DOHH2 (cell line): Measurements from ENCODE around the gene SUOX.
"Not testable (repeated sequence)": the region's sequence is repeated elsewhere in the genome, so short reads cannot be mapped to it uniquely, and the experiment has no call there.

Experiments used
- H3F3A ChIP-seq: fragments of 200-600 bp; sonication (generic), shearing (Covaris generic); 2 replicates; pipeline ENCODE4 v1.6.0; 2016; ENCODE audit warnings: antibody characterized with exemption, mild to moderate bottlenecking; ENCODE audit not compliant: control insufficient read depth, insufficient read depth
- H3K27ac ChIP-seq: fragments of 200-600 bp; sonication (generic); 2 replicates; pipeline ENCODE4 v1.5.1; 2014; ENCODE audit warnings: low read depth, mild to moderate bottlenecking, low read length, moderate library complexity
- H3K27me3 ChIP-seq: fragments of 200-600 bp; sonication (generic); 2 replicates; pipeline ENCODE4 v1.6.1; 2014; ENCODE audit warnings: mild to moderate bottlenecking, low read length, mixed read lengths; ENCODE audit not compliant: control insufficient read depth
- H3K36me3 ChIP-seq: fragments of 200-600 bp; sonication (generic); 2 replicates; pipeline ENCODE4 v1.6.1; 2014; ENCODE audit warnings: mild to moderate bottlenecking, low read length, moderate library complexity, mixed read lengths; ENCODE audit not compliant: control insufficient read depth
- H3K4me1 ChIP-seq: fragments of 200-600 bp; sonication (generic); 2 replicates; pipeline ENCODE4 v1.6.1; 2014; ENCODE audit warnings: mild to moderate bottlenecking, low read length, mixed read lengths; ENCODE audit not compliant: control insufficient read depth
- H3K4me2 ChIP-seq: fragments of 200-600 bp; sonication (generic); 2 replicates; pipeline ENCODE4 v1.6.0; 2014; ENCODE audit warnings: mild to moderate bottlenecking, low read length, moderate library complexity
- H3K4me3 ChIP-seq: fragments of 200-600 bp; sonication (generic); 2 replicates; pipeline ENCODE4 v1.5.1; 2014; ENCODE audit warnings: mild to moderate bottlenecking, low read length, mixed read lengths
- H3K79me2 ChIP-seq: fragments of 200-600 bp; sonication (generic); 2 replicates; pipeline ENCODE4 v1.6.1; 2014; ENCODE audit warnings: mild to moderate bottlenecking, low read length, mixed read lengths; ENCODE audit not compliant: control insufficient read depth
- H3K9me2 ChIP-seq: fragments of 200-600 bp; sonication (generic); replicated peaks from 2 replicates; pipeline ENCODE4 v1.6.1; 2014; ENCODE audit warnings: mild to moderate bottlenecking, low read length, mixed read lengths; ENCODE audit not compliant: control insufficient read depth
- H3K9me3 ChIP-seq: fragments of 200-600 bp; sonication (generic); 2 replicates; pipeline ENCODE4 v1.6.1; 2014; ENCODE audit warnings: antibody characterized with exemption, low read length, mixed read lengths; ENCODE audit not compliant: control insufficient read depth, insufficient read depth
- H4K20me1 ChIP-seq: fragments of 200-600 bp; sonication (generic); 2 replicates; pipeline ENCODE4 v1.6.0; 2014; ENCODE audit warnings: low read depth, mild to moderate bottlenecking, antibody characterized with exemption, low read length, moderate library complexity; ENCODE audit not compliant: control insufficient read depth, insufficient read depth
- EZH2phosphoT487 ChIP-seq: fragments of 200-600 bp; sonication (generic); IDR thresholded peaks from 2 replicates; pipeline ENCODE4 v1.6.1; 2017; ENCODE audit warnings: borderline replicate concordance, mild to moderate bottlenecking, antibody characterized with exemption, low read length, moderate library complexity, mixed read lengths
- TF ChIP-seq, protein P1 (sequence below): fragments of 200-600 bp; sonication (generic); IDR thresholded peaks from one replicate; pipeline ENCODE4 v1.5.1; 2014; ENCODE audit warnings: antibody characterized with exemption, mild to moderate bottlenecking, low read depth, low read length; ENCODE audit not compliant: poor library complexity, severe bottlenecking

The SUOX gene

GRCh38 chr12:55996201-55996714 lies 818 bp upstream of the SUOX start:
- no peaks in the 10 kb centered on the region for H4K20me1 ChIP-seq
- peaks cover 9% of the 10 kb centered on the region for H3K4me1 ChIP-seq
- no peak overlapping the region for H3K4me2 ChIP-seq
- H3K9me2 ChIP-seq = no peaks in the 10 kb centered on the region
- TF ChIP-seq, protein P1, sequence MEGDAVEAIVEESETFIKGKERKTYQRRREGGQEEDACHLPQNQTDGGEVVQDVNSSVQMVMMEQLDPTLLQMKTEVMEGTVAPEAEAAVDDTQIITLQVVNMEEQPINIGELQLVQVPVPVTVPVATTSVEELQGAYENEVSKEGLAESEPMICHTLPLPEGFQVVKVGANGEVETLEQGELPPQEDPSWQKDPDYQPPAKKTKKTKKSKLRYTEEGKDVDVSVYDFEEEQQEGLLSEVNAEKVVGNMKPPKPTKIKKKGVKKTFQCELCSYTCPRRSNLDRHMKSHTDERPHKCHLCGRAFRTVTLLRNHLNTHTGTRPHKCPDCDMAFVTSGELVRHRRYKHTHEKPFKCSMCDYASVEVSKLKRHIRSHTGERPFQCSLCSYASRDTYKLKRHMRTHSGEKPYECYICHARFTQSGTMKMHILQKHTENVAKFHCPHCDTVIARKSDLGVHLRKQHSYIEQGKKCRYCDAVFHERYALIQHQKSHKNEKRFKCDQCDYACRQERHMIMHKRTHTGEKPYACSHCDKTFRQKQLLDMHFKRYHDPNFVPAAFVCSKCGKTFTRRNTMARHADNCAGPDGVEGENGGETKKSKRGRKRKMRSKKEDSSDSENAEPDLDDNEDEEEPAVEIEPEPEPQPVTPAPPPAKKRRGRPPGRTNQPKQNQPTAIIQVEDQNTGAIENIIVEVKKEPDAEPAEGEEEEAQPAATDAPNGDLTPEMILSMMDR = peak; percentile 87
- no peak for TF ChIP-seq EZH2phosphoT487
- H3K79me2 ChIP-seq = no peaks in the 10 kb centered on the region
- no peak overlapping the region for H3K27ac ChIP-seq
- H3K36me3 ChIP-seq = peaks cover 22% of the 10 kb centered on the region
- H3K4me3 ChIP-seq = no peak overlapping the region
- peaks cover 13% of the 10 kb centered on the region for H3K27me3 ChIP-seq
- H3F3A ChIP-seq = peaks cover 7% of the 10 kb centered on the region
- H3K9me3 ChIP-seq = no peaks in the 10 kb centered on the region

DNA sequence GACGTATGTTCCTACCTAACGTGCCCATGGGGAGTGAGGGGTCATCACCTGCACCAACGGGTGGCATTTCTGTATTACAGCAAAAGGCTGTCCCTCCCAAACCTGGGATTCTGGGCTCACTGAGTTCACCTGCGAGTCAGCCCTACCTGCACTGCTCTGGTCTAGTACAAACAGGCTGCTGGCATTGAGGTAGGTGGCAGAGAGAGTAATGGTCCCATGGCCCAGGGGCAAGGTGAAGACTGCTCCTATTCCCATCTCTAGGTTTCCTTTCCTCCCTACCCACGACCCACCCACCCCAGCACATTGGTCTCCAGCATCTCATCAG lies 421 bp downstream of the SUOX start:
- H3K9me2 ChIP-seq = no peaks in the 10 kb centered on the region
- H3K4me1 ChIP-seq = peaks cover 9% of the 10 kb centered on the region
- H3F3A ChIP-seq = peaks cover 7% of the 10 kb centered on the region
- H3K4me2 ChIP-seq = no peak overlapping the region
- no peaks in the 10 kb centered on the region for H4K20me1 ChIP-seq
- peaks cover 13% of the 10 kb centered on the region for H3K27me3 ChIP-seq
- H3K9me3 ChIP-seq = no peaks in the 10 kb centered on the region
- H3K79me2 ChIP-seq = no peaks in the 10 kb centered on the region
- no peak for TF ChIP-seq EZH2phosphoT487
- TF ChIP-seq, protein P1 = no peak
- no peak overlapping the region for H3K4me3 ChIP-seq
- H3K36me3 ChIP-seq = peaks cover 14% of the 10 kb centered on the region
- no peak overlapping the region for H3K27ac ChIP-seq

DNA sequence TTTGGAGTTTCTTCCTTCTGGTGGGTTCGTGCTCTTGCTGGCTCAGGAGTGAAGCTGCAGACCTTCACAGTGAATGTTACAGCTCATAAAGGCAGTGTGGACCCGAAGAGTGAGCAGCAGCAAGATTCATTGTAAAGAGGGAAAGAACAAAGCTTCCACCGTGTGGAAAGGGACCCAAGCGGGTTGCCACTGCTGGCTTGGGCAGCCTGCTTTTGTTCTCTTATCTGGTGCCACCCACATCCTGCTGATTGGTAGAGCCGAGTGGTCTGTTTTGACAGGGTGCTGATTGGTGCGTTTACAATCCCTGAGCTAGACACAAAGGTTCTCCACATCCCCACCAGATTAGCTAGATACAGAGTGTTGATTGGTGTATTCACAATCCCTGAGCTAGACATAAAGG lies 2.4 kb downstream of the SUOX start:
- H4K20me1 ChIP-seq, H3K27ac ChIP-seq, H3K79me2 ChIP-seq, H3K4me1 ChIP-seq, H3K36me3 ChIP-seq, H3K4me2 ChIP-seq, H3K9me3 ChIP-seq, H3K9me2 ChIP-seq, H3F3A ChIP-seq, H3K4me3 ChIP-seq: not testable (repeated sequence)
- peaks cover 13% of the 10 kb centered on the region for H3K27me3 ChIP-seq

DNA sequence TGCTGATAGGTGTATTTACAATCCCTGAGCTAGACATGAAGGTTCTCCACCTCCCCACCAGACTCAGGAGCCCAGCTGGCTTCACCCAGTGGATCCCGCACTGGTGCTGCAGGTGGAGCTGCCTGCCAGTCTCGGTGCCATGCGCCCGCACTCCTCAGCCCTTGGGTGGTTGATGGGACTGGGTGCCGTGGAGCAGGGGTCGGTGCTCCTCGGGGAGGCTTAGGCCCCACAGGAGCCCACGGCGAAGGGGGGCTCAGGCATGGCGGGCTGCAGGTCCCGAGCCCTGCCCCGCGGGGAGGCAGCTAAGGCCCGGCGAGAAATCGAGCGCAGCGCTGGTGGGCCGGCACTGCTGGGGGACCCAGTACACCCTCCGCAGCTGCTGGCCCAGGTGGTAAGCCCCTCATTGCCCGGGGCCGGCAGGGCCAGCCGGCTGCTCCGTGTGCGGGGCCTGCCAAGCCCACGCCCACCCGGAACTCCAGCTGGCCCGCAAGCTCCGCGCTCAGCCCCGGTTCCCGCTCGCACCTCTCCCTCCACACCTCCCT lies 3.0 kb downstream of the SUOX start:
- H3K79me2 ChIP-seq, H3K9me3 ChIP-seq, H4K20me1 ChIP-seq, H3K9me2 ChIP-seq, H3K36me3 ChIP-seq, H3K4me3 ChIP-seq, H3F3A ChIP-seq, H3K4me1 ChIP-seq, H3K4me2 ChIP-seq, H3K27ac ChIP-seq: not testable (repeated sequence)
- peaks cover 13% of the 10 kb centered on the region for H3K27me3 ChIP-seq
